Choroid plexus epithelial cell (primary cell): ENCODE measurements around the gene FEZ2.

ENCODE experiments used
- DNase-seq: peaks from one replicate; pipeline ENCODE4 v3.0.0-alpha.2; 2010; ENCODE audit warnings: low read depth
- H3K4me3 ChIP-seq: 2 replicates; pipeline ENCODE4 v1.5.1; 2011; ENCODE audit warnings: low read depth, mild to moderate bottlenecking, control low read depth, low read length, moderate library complexity
- CTCF ChIP-seq: conservative IDR thresholded peaks from 2 replicates; pipeline ENCODE4 v1.5.1; 2011; ENCODE audit warnings: low read depth, mild to moderate bottlenecking, control low read depth, inconsistent platforms, low read length, moderate library complexity

The FEZ2 gene

GRCh38 chr2:36528274-36528673 lies 69.7 kb downstream of the FEZ2 start:
- no peak for TF ChIP-seq CTCF
- DNase-seq, result no peak
- no peak overlapping the region for H3K4me3 ChIP-seq

GRCh38 chr2:36526226-36526625 lies 71.7 kb downstream of the FEZ2 start:
- DNase-seq, result peak; percentile 52
- no peak for TF ChIP-seq CTCF

GRCh38 chr2:36525245-36525644 lies 72.7 kb downstream of the FEZ2 start:
- no peak for DNase-seq
- no peak overlapping the region for H3K4me3 ChIP-seq
- TF ChIP-seq CTCF, result no peak

More at GRCh38 chr2:36526226-36526625, 71.7 kb downstream of the FEZ2 start:
- no peak overlapping the region for H3K4me3 ChIP-seq

GRCh38 chr2:36523153-36523552 lies 74.8 kb downstream of the FEZ2 start:
- H3K4me3 ChIP-seq, result no peak overlapping the region
- DNase-seq, result no peak
- no peak for TF ChIP-seq CTCF

- H3K4me3 ChIP-seq, result no peak overlapping the region
- no peak for TF ChIP-seq CTCF
- no peak for DNase-seq
These were observed 77.5 kb downstream of the FEZ2 start for GRCh38 chr2:36520431-36520830.

GRCh38 chr2:36516136-36516870 lies 81.7 kb downstream of the FEZ2 start:
- peak; percentile 83 for DNase-seq
- no peak for TF ChIP-seq CTCF
- no peak overlapping the region for H3K4me3 ChIP-seq

GRCh38 chr2:36515538-36515937 lies 82.4 kb downstream of the FEZ2 start:
- no peak for TF ChIP-seq CTCF
- no peak overlapping the region for H3K4me3 ChIP-seq
- DNase-seq, result no peak
